COLO829 (cell line): ENCODE results near the gene MAMDC2.

Experiments used
- DNase-seq: peaks from one replicate; pipeline ENCODE4 v3.0.0; 2012; ENCODE audit warnings: low spot score

MAMDC2 gene

GRCh38 chr9:70261131-70261870, 217.7 kb downstream of the MAMDC2 start:
- DNase-seq, result no peak

- DNase-seq, result no peak
These were observed 218.7 kb downstream of the MAMDC2 start for GRCh38 chr9:70262366-70262765.

GRCh38 chr9:70262948-70263347, 219.3 kb downstream of the MAMDC2 start:
- no peak for DNase-seq

GRCh38 chr9:70263421-70263820, 219.8 kb downstream of the MAMDC2 start:
- DNase-seq, result peak; percentile 72
